ENCODE data around the gene PCDHA4.

- no peak for TF ChIP-seq CTCF (IDR thresholded peaks at IDR 0.05)
- no peak for TF ChIP-seq ELF4 (CRISPR knock-in tag; IDR thresholded peaks at IDR 0.05; ENCODE audit: low read depth)
- TF ChIP-seq CREB1 (CRISPR knock-in tag; IDR thresholded peaks at IDR 0.05), result no peak
- TF ChIP-seq STAT6 (CRISPR knock-in tag; conservative IDR thresholded peaks at IDR 0.05; ENCODE audit: low read depth), result no peak
- TF ChIP-seq ATF2 (CRISPR knock-in tag; IDR thresholded peaks at IDR 0.05; ENCODE audit: borderline replicate concordance, low read depth), result no peak
- TF ChIP-seq RELA (CRISPR knock-in tag; IDR thresholded peaks at IDR 0.05; ENCODE audit: borderline replicate concordance), result no peak
Measured at GRCh38 chr5:140764177-140764973, 42.5 kb upstream of the PCDHA4 start.

All from WTC11 (cell line).